SK-N-SH (cell line): ENCODE results near the gene GALNT18. TPM values are rescaled to one million over a fixed set of nuclear protein-coding genes. Genes with fewer than 3 reads are reported as not detected.
A peak's percentile ranks its signal among the peaks of the same experiment; 100 is the strongest.

Experiments used
- CTCF ChIA-PET: fragments of 300-600, 350-600 bp; formaldehyde crosslinking; extraction: SDS; loops from one replicate; lab custom pipeline; 2021; lab: Yijun Ruan, JAX
- POLR2A ChIA-PET: fragments of 350-600 bp; sonication (Branson Sonifier 250); formaldehyde crosslinking; extraction: SDS; loops from one replicate; lab custom pipeline; 2020; ENCODE audit warnings: antibody characterized with exemption, inconsistent platforms; lab: Yijun Ruan, JAX
- DNase-seq: peaks from one replicate; pipeline ENCODE4 v3.0.0; 2012
- H2AFZ ChIP-seq: fragments of 200-600 bp; sonication (generic); 2 replicates; pipeline ENCODE4 v1.8.1; 2016; ENCODE audit warnings: antibody characterized with exemption, mild to moderate bottlenecking, low read depth
- H3F3A ChIP-seq: fragments of 200-600 bp; sonication (generic); replicated peaks from 2 replicates; pipeline ENCODE3; 2016; ENCODE audit warnings: antibody characterized with exemption, mild to moderate bottlenecking; ENCODE audit not compliant: insufficient read depth
- H3K27ac ChIP-seq, 2 experiments: fragments of 200-500 bp in 1 of 2; fragments of 200-600 bp in 1 of 2; sonication (Bioruptor generic) in 1 of 2; sonication (generic), shearing (Covaris generic) in 1 of 2; 2 replicates each; pipeline versions ENCODE4 v1.5.1 to v1.6.1; 2014 to 2016; ENCODE audit warnings: low read depth in 2 of 2, inconsistent platforms in 1 of 2, low read length in 1 of 2, mild to moderate bottlenecking in 1 of 2, mixed read lengths in 1 of 2
- H3K27me3 ChIP-seq: fragments of 200-600 bp; sonication (generic), shearing (Covaris generic); 2 replicates; pipeline ENCODE4 v1.6.1; 2016; ENCODE audit warnings: mixed run types; ENCODE audit not compliant: insufficient read depth
- H3K36me3 ChIP-seq, 2 experiments: fragments of 200-500 bp in 1 of 2; fragments of 200-600 bp in 1 of 2; sonication (Bioruptor generic) in 1 of 2; sonication (generic) in 1 of 2; replicated peaks in 1 of 2; 2 replicates each; pipeline versions ENCODE3 to v1.5.1; 2014 to 2016; ENCODE audit warnings: low read length in 1 of 2, mild to moderate bottlenecking in 1 of 2; ENCODE audit not compliant: insufficient read depth in 2 of 2, control insufficient read depth in 1 of 2
- H3K4me1 ChIP-seq, 2 experiments: fragments of 200-500 bp in 1 of 2; fragments of 200-600 bp in 1 of 2; sonication (Bioruptor generic) in 1 of 2; sonication (generic), shearing (Covaris generic) in 1 of 2; 2 replicates each; pipeline versions ENCODE4 v1.5.1 to v1.6.1; 2014 to 2016; ENCODE audit warnings: low read depth in 1 of 2, low read length in 1 of 2, mixed run types in 1 of 2; ENCODE audit not compliant: insufficient read depth in 2 of 2, control insufficient read depth in 1 of 2
- H3K4me2 ChIP-seq: fragments of 200-600 bp; sonication (generic), shearing (Covaris generic); 2 replicates; pipeline ENCODE4 v1.6.1; 2017; ENCODE audit warnings: mixed run types
- H3K4me3 ChIP-seq, 2 experiments: fragments of 200-500 bp in 1 of 2; fragments of 200-600 bp in 1 of 2; sonication (Bioruptor generic) in 1 of 2; sonication (generic), shearing (Covaris generic) in 1 of 2; 2 replicates each; pipeline versions ENCODE4 v1.5.1 to v1.8.1; 2014 to 2016; ENCODE audit warnings: low read depth in 2 of 2, inconsistent platforms in 1 of 2, low read length in 1 of 2, mild to moderate bottlenecking in 1 of 2, mixed read lengths in 1 of 2, moderate library complexity in 1 of 2
- H3K79me2 ChIP-seq: fragments of 200-600 bp; sonication (generic); 2 replicates; pipeline ENCODE4 v1.8.1; 2017; ENCODE audit warnings: mild to moderate bottlenecking; ENCODE audit not compliant: insufficient read depth
- H3K9ac ChIP-seq: fragments of 200-600 bp; sonication (generic); 2 replicates; pipeline ENCODE4 v1.6.1; 2017; ENCODE audit warnings: mixed run types
- H3K9me2 ChIP-seq: fragments of 200-600 bp; sonication (generic); 2 replicates; pipeline ENCODE4 v1.6.1; 2017; ENCODE audit warnings: mixed run types
- H3K9me3 ChIP-seq: fragments of 200-600 bp; sonication (generic); 2 replicates; pipeline ENCODE4 v1.6.1; 2017; ENCODE audit warnings: mixed run types, mild to moderate bottlenecking, moderate library complexity
- H4K20me1 ChIP-seq: fragments of 200-600 bp; sonication (generic); 2 replicates; pipeline ENCODE4 v1.6.1; 2017; ENCODE audit warnings: mild to moderate bottlenecking, mixed run types; ENCODE audit not compliant: insufficient read depth
- EP300 ChIP-seq, 2 experiments: IDR thresholded peaks; 2 replicates each; pipeline versions ENCODE4 v1.4.0 to v1.6.1; 2012; ENCODE audit warnings: borderline replicate concordance in 1 of 2, low read depth in 1 of 2, low read length in 1 of 2
- FOSL2 ChIP-seq: IDR thresholded peaks from 2 replicates; pipeline ENCODE4 v1.4.0; 2012; ENCODE audit warnings: low read depth, mild to moderate bottlenecking, moderate library complexity, borderline replicate concordance
- FOXM1 ChIP-seq: IDR thresholded peaks from 2 replicates; pipeline ENCODE4 v1.4.0; 2012; ENCODE audit warnings: low read depth, mild to moderate bottlenecking
- GATA2 ChIP-seq: sonication (generic); formaldehyde crosslinking; IDR thresholded peaks from 2 replicates; pipeline ENCODE4 v1.5.0; 2020; ENCODE audit warnings: mild to moderate bottlenecking, missing genetic modification reagents
- JUND ChIP-seq: IDR thresholded peaks from 2 replicates; pipeline ENCODE4 v1.4.0; 2012
- MAX ChIP-seq: IDR thresholded peaks from 2 replicates; pipeline ENCODE4 v1.4.0; 2012; ENCODE audit warnings: low read depth
- RCOR1 ChIP-seq: fragments of 150-350 bp; IDR thresholded peaks from 2 replicates; pipeline ENCODE4 v1.6.1; 2017; ENCODE audit warnings: antibody characterized with exemption, low read length
- RFX5 ChIP-seq: IDR thresholded peaks from 2 replicates; pipeline ENCODE4 v1.6.1; 2012; ENCODE audit warnings: mild to moderate bottlenecking, improper control_type of control experiment, low read length
- SMC3 ChIP-seq: IDR thresholded peaks from 2 replicates; pipeline ENCODE4 v1.6.1; 2012; ENCODE audit warnings: low read depth, low read length, improper control_type of control experiment
- WGBS: methylation state at CpG from one replicate; pipeline ENCODE4 v1.1.6; 2017; ENCODE audit warnings: low lambda C conversion rate; 5-methylcytosine and 5-hydroxymethylcytosine counted together
- polyA plus RNA-seq, 3 experiments: library from polyadenylated mRNA; depleted of rRNA; stranded (reverse); fragments of >200 nt; gene quantifications; 2 replicates each; pipeline ENCODE4 v1.2.3, GENCODE V29; 2012
- TF ChIP-seq, protein P1 (sequence below): IDR thresholded peaks from 2 replicates; pipeline ENCODE4; 2012
- TF ChIP-seq, protein P2 (sequence below): IDR thresholded peaks from 2 replicates; pipeline ENCODE4 v1.4.0; 2012; ENCODE audit warnings: low read depth, borderline replicate concordance
- TF ChIP-seq, protein P3 (sequence below): fragments of 200-600 bp; sonication (generic); IDR thresholded peaks from 2 replicates; pipeline ENCODE4 v1.6.1; 2017; ENCODE audit warnings: antibody characterized with exemption, mild to moderate bottlenecking, moderate library complexity
- TF ChIP-seq, protein P4 (sequence below): IDR thresholded peaks from 2 replicates; pipeline ENCODE4 v1.4.0; 2012; ENCODE audit warnings: low read depth, borderline replicate concordance

The GALNT18 gene
- polyA plus RNA-seq, 1 of the 3 experiments (the other 2 are of a cell fraction) = 0.64 TPM

DNA sequence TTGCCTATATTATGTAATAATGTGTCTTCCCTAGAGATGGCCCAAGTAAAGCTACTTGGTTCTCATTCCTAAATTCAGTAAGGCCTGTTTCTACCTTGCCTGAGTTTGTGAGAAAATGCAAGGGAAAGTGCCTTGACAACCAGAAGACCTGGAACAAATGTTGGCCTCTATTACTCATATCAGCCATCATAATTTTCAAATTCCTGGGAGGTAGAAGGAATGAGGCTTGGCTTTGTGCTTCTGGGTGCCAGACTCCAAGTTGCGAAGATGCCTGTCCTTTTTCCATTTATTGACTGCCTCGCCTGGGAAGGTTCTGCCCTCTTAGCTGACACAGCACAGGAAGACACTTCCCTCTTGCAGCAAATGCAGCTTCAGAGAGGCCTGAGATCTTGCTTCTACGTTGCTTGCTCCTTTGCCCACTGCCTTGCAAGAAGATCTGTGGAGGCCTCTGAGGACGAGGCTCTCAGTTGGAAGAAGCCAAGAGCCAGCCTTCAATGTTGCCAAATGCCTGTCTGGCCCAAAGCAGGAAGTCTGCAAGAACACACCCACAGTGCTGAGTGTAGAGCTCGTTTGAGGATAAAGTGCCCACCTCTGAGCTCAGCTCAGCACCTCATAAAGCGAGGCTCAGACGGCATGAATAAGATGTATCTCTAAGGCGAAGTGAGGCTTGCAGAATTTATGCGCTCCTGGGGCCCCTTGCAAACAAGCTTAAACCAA lies 120.1 kb downstream of the GALNT18 start:
- ChIA-PET CTCF (interaction anchor here (0.9 to 2.1 kb wide), 2 partner anchors 119 to 286 kb away, joined by 3 to 7 read pairs; no protein-coding TSS in a partner anchor), POLR2A (no interaction called here)
- no peaks in the 10 kb centered on the region for H3F3A ChIP-seq
- H3K4me3 ChIP-seq = no peak overlapping the region
- H3K27me3 ChIP-seq = no peaks in the 10 kb centered on the region; the same call in 1 of the 2 replicates
- H4K20me1 ChIP-seq = no peaks in the 10 kb centered on the region
- no peaks in the 10 kb centered on the region for H3K36me3 ChIP-seq
- no peak for DNase-seq
- 70% methylated on average over 9 of the region's 9 CpGs for WGBS
- no peak overlapping the region for H3K9ac ChIP-seq
- peak overlapping the region in 1 of 2 experiments; percentile 76; a peak in 2 of 4 replicates for H3K27ac ChIP-seq
- no peak overlapping the region for H3K4me2 ChIP-seq
- H3K9me2 ChIP-seq = no peaks in the 10 kb centered on the region
- H3K79me2 ChIP-seq = no peaks in the 10 kb centered on the region
- TF ChIP-seq, protein P1, sequence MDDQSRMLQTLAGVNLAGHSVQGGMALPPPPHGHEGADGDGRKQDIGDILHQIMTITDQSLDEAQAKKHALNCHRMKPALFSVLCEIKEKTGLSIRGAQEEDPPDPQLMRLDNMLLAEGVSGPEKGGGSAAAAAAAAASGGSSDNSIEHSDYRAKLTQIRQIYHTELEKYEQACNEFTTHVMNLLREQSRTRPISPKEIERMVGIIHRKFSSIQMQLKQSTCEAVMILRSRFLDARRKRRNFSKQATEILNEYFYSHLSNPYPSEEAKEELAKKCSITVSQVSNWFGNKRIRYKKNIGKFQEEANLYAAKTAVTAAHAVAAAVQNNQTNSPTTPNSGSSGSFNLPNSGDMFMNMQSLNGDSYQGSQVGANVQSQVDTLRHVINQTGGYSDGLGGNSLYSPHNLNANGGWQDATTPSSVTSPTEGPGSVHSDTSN = no peak
- TF ChIP-seq, protein P2, sequence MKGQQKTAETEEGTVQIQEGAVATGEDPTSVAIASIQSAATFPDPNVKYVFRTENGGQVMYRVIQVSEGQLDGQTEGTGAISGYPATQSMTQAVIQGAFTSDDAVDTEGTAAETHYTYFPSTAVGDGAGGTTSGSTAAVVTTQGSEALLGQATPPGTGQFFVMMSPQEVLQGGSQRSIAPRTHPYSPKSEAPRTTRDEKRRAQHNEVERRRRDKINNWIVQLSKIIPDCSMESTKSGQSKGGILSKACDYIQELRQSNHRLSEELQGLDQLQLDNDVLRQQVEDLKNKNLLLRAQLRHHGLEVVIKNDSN = no peak
- TF ChIP-seq RFX5 = no peak
- TF ChIP-seq MAX = no peak
- no peak for TF ChIP-seq RCOR1
- no peak for TF ChIP-seq FOSL2
- TF ChIP-seq, protein P3, sequence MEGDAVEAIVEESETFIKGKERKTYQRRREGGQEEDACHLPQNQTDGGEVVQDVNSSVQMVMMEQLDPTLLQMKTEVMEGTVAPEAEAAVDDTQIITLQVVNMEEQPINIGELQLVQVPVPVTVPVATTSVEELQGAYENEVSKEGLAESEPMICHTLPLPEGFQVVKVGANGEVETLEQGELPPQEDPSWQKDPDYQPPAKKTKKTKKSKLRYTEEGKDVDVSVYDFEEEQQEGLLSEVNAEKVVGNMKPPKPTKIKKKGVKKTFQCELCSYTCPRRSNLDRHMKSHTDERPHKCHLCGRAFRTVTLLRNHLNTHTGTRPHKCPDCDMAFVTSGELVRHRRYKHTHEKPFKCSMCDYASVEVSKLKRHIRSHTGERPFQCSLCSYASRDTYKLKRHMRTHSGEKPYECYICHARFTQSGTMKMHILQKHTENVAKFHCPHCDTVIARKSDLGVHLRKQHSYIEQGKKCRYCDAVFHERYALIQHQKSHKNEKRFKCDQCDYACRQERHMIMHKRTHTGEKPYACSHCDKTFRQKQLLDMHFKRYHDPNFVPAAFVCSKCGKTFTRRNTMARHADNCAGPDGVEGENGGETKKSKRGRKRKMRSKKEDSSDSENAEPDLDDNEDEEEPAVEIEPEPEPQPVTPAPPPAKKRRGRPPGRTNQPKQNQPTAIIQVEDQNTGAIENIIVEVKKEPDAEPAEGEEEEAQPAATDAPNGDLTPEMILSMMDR = no peak
- TF ChIP-seq SMC3 = no peak
- TF ChIP-seq, protein P4, sequence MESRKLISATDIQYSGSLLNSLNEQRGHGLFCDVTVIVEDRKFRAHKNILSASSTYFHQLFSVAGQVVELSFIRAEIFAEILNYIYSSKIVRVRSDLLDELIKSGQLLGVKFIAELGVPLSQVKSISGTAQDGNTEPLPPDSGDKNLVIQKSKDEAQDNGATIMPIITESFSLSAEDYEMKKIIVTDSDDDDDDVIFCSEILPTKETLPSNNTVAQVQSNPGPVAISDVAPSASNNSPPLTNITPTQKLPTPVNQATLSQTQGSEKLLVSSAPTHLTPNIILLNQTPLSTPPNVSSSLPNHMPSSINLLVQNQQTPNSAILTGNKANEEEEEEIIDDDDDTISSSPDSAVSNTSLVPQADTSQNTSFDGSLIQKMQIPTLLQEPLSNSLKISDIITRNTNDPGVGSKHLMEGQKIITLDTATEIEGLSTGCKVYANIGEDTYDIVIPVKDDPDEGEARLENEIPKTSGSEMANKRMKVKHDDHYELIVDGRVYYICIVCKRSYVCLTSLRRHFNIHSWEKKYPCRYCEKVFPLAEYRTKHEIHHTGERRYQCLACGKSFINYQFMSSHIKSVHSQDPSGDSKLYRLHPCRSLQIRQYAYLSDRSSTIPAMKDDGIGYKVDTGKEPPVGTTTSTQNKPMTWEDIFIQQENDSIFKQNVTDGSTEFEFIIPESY = no peak
- no peak for TF ChIP-seq JUND
- TF ChIP-seq GATA2 (CRISPR knock-in tag) = no peak
- TF ChIP-seq EP300 (IDR thresholded peaks at IDR 0.05; ENCODE audit: borderline replicate concordance in 1 of 2, low read depth in 1 of 2, low read length in 1 of 2) = no peak
- TF ChIP-seq FOXM1 = no peak
- H2AFZ ChIP-seq = no peak overlapping the region
- H3K4me1 ChIP-seq = peaks cover 0 to 43% of the 10 kb centered on the region in 2 experiments; a peak in 2 of 4 replicates
- H3K9me3 ChIP-seq = no peaks in the 10 kb centered on the region
